Mucosa of descending colon (tissue), 3 donors: ENCODE data around the gene KCNMB3. TPM values are rescaled to one million over a fixed set of nuclear protein-coding genes. Genes with fewer than 3 reads are reported as not detected.
"Not testable (repeated sequence)": the region's sequence is repeated elsewhere in the genome, so short reads cannot be mapped to it uniquely, and the experiment has no call there.

Experiments used
- ATAC-seq: fragments of 200-7000 bp; cut with Tn5 transposase; one replicate; pipeline ENCODE4 v1.9.1; 2020; ENCODE audit warnings: mild to moderate bottlenecking, moderate library complexity
- DNase-seq, 3 donors: peaks; one replicate each; pipeline ENCODE4 v3.0.0-alpha.2; 2020
- H3K36me3 ChIP-seq: fragments of 200-600 bp; one replicate; pipeline ENCODE4 v1.8.0; 2021; ENCODE audit warnings: low read depth, mild to moderate bottlenecking
- H3K4me1 ChIP-seq: fragments of 200-600 bp; one replicate; pipeline ENCODE4 v1.8.0; 2021; ENCODE audit warnings: low read depth, mild to moderate bottlenecking
- H3K4me3 ChIP-seq: fragments of 200-600 bp; one replicate; pipeline ENCODE4 v1.8.0; 2021; ENCODE audit warnings: mild to moderate bottlenecking
- H3K9me3 ChIP-seq: fragments of 200-600 bp; one replicate; pipeline ENCODE4 v1.8.0; 2021; ENCODE audit warnings: mild to moderate bottlenecking
- CTCF ChIP-seq: fragments of 200-600 bp; IDR thresholded peaks from one replicate; pipeline ENCODE4 v1.8.0; 2022; ENCODE audit warnings: antibody characterized with exemption, mild to moderate bottlenecking
- intact Hi-C, 2 donors: fragments of 100-400 bp; cut with DNase I in 1 of 2; cut with micrococcal nuclease in 1 of 2; formaldehyde crosslinking; loops; one replicate each; pipeline versions ENCODE4 v1.11.0 to v1.11.1; 2022; cut with DNase I, micrococcal nuclease
- total RNA-seq, 3 donors: library from RNA; stranded (reverse); fragmentation: NEBNext Ultra II Directional in 2 of 3; extraction: Animal tissue kit (Norgen Biotek cat#: 25700) in 2 of 3; gene quantifications; one replicate each; pipeline versions ENCODE4 v1.2.1 to v1.2.4, GENCODE V29; 2021 to 2023
- donor health status: DM: no; HTN: no; CAD: no; lungs with moderate emphysema.
- donor health status: DM: no; HTN: no; CAD: no.
- donor health status: DM: no; HTN: yes; CAD: no.

The KCNMB3 gene
- total RNA-seq, 3 donors from 2014 or later, result 2.1 to 2.7 (median 2.4) TPM

- no peak for DNase-seq
- ATAC-seq, result no peak
- Histone ChIP-seq H3K4me3 (no peak overlapping the region), H3K36me3 (no peaks in the 10 kb centered on the region), H3K4me1 (no peaks in the 10 kb centered on the region), H3K9me3 (no peaks in the 10 kb centered on the region)
- TF ChIP-seq CTCF, result no peak
- intact Hi-C loops, result no loop called here
These were observed 28.2 kb upstream of the KCNMB3 start for GRCh38 chr3:179278932-179279693.

DNA sequence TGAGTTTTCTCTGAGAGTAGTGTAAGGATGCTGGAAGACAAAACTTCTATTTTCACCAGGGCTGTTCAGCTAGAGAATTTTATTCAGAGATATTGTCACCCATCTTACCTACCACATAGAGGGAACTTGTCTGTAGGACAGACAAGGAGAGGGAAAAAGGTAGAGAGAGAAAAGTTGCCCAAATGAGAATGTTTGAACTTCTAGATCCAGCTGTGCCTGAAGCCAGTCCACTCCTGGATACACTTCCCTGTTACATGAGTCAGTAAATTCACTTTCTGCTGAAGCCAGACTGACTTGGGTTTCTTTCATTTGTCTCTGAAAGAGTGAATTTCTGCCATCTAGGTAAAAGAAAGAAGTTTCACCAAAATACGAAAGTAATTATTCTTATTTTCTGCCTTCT lies 27.2 kb upstream of the KCNMB3 start:
- H3K9me3 ChIP-seq, result no peaks in the 10 kb centered on the region
- H3K4me1 ChIP-seq, result no peaks in the 10 kb centered on the region
- no peak overlapping the region for H3K4me3 ChIP-seq
- DNase-seq (no peak), ATAC-seq (no peak)
- intact Hi-C loops, result no loop called here
- no peak for TF ChIP-seq CTCF
- no peaks in the 10 kb centered on the region for H3K36me3 ChIP-seq

DNA sequence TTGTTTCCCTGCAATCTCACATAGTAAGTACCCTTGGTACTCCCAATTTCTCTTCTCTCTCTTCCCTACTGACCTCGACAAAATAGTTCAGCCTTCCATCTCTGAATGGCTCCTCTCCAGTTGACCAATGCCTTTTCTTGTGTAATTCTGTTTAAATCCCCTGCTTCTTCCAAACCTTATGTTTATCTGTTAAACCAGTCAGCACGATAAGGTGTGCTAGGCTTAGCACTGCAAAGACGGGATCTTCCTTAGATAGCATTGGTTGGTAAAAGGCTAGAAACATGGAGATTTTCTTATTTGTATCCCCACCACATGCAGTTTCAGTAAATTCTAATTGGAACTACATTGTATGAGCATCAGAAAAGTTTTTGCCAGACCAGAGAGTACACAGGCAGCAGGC lies 25.8 kb upstream of the KCNMB3 start:
- TF ChIP-seq CTCF, result no peak
- intact Hi-C loops, result no loop called here
- Histone ChIP-seq H3K36me3 (no peaks in the 10 kb centered on the region), H3K4me3 (no peak overlapping the region), H3K4me1 (no peaks in the 10 kb centered on the region), H3K9me3 (no peaks in the 10 kb centered on the region)
- no peak for DNase-seq
- ATAC-seq, result no peak

- TF ChIP-seq CTCF, result no peak
- Histone ChIP-seq H3K36me3 (no peaks in the 10 kb centered on the region), H3K4me3 (no peak overlapping the region), H3K4me1 (no peaks in the 10 kb centered on the region), H3K9me3 (no peaks in the 10 kb centered on the region)
- intact Hi-C loops, result no loop called here
- ATAC-seq (no peak), DNase-seq (no peak)
These were observed 25.1 kb upstream of the KCNMB3 start for GRCh38 chr3:179276001-179276400.

GRCh38 chr3:179274434-179274833 lies 23.5 kb upstream of the KCNMB3 start:
- intact Hi-C loops, H3K4me1 ChIP-seq, H3K36me3 ChIP-seq, ATAC-seq, DNase-seq, H3K9me3 ChIP-seq, H3K4me3 ChIP-seq: not testable (repeated sequence)

DNA sequence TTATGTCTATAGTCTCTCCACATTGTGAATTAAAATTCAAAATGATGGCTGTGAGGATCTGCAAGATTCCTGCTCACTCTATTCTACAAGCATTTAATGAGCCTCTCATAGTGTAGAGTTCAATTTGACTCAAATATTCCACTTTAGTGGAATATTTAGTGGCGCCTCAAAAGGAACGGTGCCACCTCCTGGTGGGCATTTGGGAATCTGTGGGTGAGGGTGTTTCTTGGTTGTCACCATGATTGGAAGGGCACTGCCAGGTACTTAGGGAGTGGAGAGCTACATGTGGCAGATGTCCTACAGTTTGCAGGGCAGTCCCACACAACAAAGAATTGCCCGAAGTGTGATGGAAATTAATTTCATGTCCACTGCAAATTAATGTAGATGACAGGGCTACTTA lies 21.5 kb upstream of the KCNMB3 start:
- ATAC-seq, result no peak
- no peaks in the 10 kb centered on the region for H3K9me3 ChIP-seq

More for the DNA sequence above, 21.5 kb upstream of the KCNMB3 start:
- no peak for TF ChIP-seq CTCF
- intact Hi-C loops, result no loop called here
- no peaks in the 10 kb centered on the region for H3K36me3 ChIP-seq
- H3K4me3 ChIP-seq, result no peak overlapping the region
- no peaks in the 10 kb centered on the region for H3K4me1 ChIP-seq
- DNase-seq, result no peak
